GF-D8 (cell line): ENCODE results near the gene GADL1.

Experiments
- DNase-seq: peaks from one replicate; lab custom pipeline; 2025; lab: John Stamatoyannopoulos, UW

The GADL1 gene, protein sequence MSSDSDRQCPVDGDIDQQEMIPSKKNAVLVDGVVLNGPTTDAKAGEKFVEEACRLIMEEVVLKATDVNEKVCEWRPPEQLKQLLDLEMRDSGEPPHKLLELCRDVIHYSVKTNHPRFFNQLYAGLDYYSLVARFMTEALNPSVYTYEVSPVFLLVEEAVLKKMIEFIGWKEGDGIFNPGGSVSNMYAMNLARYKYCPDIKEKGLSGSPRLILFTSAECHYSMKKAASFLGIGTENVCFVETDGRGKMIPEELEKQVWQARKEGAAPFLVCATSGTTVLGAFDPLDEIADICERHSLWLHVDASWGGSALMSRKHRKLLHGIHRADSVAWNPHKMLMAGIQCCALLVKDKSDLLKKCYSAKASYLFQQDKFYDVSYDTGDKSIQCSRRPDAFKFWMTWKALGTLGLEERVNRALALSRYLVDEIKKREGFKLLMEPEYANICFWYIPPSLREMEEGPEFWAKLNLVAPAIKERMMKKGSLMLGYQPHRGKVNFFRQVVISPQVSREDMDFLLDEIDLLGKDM

GRCh38 chr3:30894521-30895251, at the start of gene GADL1:
GADL1 (minus strand) TSS chr3:30894661; CDS start chr3:30894614, 47 bp downstream.
- no peak for DNase-seq

DNA sequence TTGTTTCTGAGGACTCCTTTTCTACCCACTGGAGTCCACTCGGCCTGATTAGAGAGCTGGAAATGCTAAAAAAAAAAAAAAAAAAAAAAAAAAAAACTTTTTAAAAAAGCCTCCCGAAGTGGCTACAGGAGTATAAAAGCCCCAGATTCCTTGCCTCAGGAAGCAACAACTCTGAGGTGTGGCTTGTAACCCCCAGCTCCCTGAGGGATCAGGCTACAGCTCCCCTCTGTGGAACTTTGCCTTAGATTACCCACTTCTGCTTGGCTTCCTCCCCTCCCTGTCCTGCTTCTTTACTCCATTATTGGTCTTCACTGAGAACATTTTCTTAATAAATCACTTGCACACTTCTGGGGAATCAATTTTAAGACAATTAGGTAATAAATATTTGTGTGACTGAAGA, 49.7 kb upstream of the GADL1 start:
- no peak for DNase-seq

- no peak for DNase-seq
Observed at GRCh38 chr3:30943206-30943605, 48.7 kb upstream of the GADL1 start.

DNA sequence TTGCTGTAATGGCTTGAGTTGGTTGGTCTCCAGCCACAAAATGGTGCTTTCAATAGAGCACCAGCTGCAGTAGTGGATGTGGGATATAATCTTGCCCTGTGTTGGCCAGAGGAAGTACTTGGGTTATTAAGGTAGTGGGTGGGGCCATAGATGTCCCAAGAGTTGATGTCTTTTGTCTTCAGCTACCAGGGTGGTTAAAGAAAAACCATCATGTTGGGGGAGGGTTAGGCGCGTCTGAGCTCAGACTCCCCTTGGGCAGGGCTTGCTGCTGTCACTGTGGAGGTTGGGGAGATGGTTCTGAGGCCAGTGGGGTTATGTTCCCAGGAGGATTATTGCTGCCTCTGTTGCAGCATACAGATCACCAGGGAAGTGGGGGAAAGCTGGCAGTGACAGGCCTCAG, 46.9 kb upstream of the GADL1 start:
- no peak for DNase-seq

GRCh38 chr3:30940740-30941139, 46.3 kb upstream of the GADL1 start:
- DNase-seq = no peak

DNA sequence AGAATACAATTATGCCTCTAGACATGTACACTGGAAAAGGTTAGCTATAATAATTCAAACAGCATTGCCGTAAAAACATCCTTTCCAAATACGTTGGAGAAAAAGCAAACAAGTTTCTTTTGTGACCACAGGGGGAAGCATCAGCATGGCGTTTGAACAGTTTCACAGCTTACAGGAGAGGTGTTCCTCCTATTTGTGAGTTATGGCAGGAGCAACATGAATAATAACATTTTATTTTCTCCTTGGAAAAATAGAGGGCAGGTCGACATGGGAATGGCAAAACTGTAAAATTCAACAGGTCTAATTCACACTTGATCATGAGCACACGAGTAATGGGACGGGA, 39.7 kb upstream of the GADL1 start:
- DNase-seq = no peak

GRCh38 chr3:30933478-30934207, 39.2 kb upstream of the GADL1 start:
- no peak for DNase-seq

GRCh38 chr3:30932513-30933098, 38.1 kb upstream of the GADL1 start:
- DNase-seq = no peak

- no peak for DNase-seq
Observed at GRCh38 chr3:30924763-30925162, 30.3 kb upstream of the GADL1 start.

DNA sequence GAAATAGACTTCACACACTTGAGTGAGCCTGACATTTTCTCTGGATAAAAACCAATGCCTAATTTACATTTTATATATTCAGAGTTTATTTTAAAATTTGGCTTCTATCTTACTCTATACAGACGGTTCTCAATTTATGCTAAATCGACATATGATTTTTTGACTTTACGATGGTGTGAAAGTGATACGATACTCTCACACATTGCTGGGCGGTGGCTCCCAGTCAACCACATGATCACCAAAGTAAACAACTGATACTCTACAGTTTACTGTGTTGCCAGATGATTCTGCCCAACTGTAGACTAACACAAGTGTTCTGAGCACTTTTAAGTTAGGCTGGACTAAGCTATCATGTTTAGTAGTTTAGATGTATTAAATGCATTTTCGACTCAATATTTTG, 25.1 kb upstream of the GADL1 start:
- DNase-seq = no peak

- no peak for DNase-seq
Observed at GRCh38 chr3:30918761-30919160, 24.3 kb upstream of the GADL1 start.

DNA sequence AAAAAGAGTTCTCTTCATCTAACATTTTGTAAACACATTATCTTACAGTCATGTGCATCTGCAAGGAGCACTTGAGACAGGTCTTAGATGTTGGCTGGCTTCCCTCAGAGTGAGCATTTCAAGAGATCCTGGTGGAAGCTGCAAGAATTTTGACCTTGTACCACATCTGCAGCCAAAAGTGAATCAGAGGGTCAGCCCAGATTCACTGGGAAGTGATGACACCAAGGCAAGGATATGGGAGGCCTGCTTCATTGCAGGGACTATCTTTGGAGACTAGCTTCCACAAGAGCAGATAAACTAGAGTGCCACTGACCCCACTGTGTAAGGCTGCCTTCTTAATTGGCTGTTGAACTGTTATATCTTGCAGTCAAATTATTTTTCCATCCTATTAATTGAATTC, 21.3 kb upstream of the GADL1 start:
- no peak for DNase-seq

DNA sequence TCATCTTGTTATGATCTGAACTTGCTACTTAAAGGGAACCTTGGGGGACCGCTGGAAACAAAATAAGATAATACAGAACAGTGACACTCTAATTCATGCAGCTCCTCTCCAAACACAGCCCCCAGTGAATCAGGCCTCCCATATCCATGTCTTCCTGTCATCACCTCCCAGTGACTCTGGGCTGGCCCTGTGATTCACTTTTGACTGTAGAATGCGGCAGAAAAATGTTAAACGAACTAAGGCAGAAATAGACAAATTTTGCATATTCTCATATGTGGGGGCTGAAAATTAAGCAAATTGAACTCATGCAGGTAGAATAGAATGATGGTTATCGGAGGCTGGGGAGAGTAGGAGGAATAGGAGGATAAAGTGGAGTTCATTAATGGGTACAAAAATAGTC, 20.2 kb upstream of the GADL1 start:
- DNase-seq = no peak

- DNase-seq = no peak
Observed at GRCh38 chr3:30913176-30913575, 18.7 kb upstream of the GADL1 start.

DNA sequence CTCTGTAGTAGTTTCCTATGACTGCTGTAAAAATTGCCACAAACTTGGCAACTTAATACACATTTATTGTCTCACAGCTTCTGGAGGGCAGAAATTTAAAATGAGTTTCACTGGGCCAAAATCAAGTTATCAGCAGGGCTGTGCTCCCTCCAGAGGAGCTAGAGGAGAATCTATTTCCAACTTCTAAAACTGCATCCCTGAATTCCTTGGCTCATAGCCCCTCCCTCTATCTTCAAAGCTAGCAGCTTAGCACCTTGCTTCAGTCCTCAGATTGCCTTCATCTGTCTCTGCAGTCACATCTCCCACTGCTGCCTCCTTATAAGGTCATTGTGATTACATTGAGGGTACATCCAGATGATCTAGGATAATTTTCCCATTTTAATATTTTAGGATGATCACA, 17.8 kb upstream of the GADL1 start:
- no peak for DNase-seq

DNA sequence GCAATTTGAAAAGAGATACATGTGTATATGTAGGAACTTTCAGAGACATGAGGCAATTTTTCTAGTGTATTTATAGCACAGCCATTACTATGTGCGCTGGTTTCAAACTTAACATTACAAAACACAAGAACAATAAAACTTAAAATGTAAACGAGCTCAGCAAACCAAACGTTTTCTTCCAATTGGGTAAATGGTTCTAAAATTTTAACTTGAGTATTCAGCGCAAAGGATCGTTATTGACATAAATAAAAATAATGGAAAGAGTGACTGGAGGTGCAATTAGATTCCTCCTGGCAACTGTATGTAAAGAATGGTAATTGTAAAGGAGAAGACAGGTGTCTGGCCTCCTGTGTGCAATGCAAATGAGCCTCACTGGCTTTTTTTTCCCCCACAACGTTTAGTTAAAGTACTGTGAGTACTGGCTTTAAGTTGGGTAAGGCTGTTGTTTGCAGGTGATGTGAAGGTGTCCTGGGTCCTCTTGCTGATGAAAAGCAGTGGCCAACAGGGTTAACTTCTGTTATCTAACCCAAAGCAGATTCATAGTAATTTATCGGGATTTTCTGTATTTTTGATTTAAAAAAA, 14.1 kb upstream of the GADL1 start:
- DNase-seq = no peak

DNA sequence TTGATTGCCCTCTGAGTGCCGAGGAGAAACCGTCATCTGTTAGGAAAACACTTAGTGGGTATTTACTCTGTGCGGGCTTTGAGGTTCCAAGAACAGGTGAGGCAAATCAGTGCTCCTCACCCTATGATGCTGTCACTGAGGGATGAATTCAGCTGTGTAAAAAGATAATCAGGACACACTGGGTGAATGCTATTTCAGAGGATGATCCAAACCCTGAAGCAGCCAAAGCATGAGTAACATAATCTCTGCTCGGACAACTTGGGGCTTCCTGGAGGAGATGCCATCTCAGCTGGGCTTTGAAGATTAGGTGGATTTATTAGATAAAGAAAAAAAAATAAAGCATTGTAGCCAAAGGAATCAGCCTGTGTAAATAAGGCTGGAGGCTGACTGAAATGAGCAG, 10.5 kb upstream of the GADL1 start:
- DNase-seq = no peak

DNA sequence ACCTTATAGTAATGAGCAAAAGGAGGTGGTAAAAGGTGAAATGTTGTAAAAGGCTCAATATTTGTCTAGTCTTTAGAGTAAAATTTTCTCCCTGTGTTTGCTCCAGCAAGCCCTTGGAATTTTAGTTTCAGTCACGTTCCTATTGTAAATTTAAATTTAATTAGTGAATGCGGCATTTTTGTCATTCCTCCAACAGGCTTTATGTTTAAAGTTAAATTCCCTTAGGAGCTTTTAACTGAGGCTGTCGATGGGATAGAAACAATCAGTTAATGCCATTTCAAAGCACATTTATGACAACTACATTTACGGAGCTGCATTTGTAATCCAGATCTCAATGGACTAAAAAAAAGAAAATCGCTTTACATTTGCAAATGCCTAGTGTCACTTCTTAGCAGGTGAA, 868 bp upstream of the GADL1 start:
- DNase-seq = no peak

GRCh38 chr3:30893678-30894325, 659 bp downstream of the GADL1 start:
- DNase-seq = no peak

GRCh38 chr3:30890907-30891306, 3.6 kb downstream of the GADL1 start:
- no peak for DNase-seq

- DNase-seq = no peak
Observed at GRCh38 chr3:30886888-30887287, 7.6 kb downstream of the GADL1 start.
